ENCODE data around the gene FNBP1.

The FNBP1 gene

DNA sequence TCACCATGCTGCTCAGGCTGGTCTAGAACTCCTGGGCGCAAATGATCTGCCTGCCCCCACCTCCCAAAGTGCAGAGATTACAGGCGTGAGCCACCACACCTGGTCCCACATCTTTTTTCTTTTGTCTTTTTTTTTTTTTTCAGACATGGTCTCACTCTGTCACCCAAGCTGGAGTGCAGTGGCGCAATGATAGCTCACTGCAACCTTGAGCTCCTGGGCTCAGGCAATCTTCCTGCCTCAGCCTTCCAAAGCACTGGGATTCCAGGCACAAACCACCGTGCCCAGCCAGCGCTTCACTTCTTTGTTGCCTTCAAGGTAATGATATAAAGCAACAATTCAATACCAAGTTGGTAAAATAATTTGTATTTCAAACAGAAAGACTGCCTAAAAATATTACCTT, 128.9 kb downstream of the FNBP1 start:
- no peak overlapping the region for H3K4me3 ChIP-seq (ENCODE audit: low read depth, low read length)
- TF ChIP-seq, protein P1, sequence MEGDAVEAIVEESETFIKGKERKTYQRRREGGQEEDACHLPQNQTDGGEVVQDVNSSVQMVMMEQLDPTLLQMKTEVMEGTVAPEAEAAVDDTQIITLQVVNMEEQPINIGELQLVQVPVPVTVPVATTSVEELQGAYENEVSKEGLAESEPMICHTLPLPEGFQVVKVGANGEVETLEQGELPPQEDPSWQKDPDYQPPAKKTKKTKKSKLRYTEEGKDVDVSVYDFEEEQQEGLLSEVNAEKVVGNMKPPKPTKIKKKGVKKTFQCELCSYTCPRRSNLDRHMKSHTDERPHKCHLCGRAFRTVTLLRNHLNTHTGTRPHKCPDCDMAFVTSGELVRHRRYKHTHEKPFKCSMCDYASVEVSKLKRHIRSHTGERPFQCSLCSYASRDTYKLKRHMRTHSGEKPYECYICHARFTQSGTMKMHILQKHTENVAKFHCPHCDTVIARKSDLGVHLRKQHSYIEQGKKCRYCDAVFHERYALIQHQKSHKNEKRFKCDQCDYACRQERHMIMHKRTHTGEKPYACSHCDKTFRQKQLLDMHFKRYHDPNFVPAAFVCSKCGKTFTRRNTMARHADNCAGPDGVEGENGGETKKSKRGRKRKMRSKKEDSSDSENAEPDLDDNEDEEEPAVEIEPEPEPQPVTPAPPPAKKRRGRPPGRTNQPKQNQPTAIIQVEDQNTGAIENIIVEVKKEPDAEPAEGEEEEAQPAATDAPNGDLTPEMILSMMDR (IDR thresholded peaks at IDR 0.05; ENCODE audit: low read depth, low read length, missing control alignments) = no peak
- no peak for DNase-seq (ENCODE audit: low read depth)
- in situ Hi-C loops (cut with HindIII; ENCODE audit: low sequenced_read_pairs) = no loop called here

DNA sequence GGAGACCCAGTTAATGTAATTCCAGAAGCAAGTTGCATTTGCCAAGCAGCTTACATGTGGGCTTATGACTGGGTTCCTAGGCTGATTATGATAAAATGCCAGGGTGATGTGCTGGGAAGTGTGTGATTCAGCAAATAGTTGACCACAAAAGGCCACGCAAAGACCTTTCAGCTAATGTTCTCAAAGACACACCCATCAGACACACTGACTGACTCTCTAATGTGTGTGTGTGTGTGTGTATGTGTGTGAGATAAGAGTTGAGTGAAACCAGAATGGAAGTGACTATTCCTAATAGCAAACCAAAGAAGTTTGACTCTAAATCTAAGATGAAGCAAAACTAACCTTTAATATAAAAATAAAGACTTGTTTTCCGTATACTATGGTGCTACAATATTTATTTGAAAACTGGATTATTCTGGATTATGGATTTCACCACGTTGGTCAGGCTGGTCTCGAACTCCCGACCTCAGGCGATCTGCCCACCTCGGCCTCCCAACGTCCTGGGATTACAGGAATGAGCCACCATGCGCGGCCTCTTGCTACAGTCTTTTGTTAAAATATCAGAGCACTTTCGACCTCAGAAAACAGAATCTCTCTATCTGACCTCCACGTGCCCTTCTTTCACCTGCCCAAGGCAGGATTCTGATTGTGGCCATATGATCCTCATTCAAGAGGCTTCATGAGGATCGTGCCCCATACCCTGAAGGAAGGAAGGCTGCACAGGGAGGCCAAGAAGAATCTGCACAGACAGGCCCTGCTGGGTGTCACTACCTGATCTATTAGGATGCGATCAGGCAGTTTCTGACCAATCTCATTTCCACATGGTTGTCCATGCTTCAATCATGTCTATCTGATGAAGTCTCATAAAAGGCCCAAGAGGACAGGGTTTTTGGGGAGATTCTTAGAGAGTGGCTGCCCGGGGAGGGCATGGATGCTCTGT, 132.1 kb downstream of the FNBP1 start:
- in situ Hi-C loops (cut with HindIII; ENCODE audit: low sequenced_read_pairs) = no loop called here
- H3K4me3 ChIP-seq (ENCODE audit: low read depth, low read length) = no peak overlapping the region
- DNase-seq (ENCODE audit: low read depth) = peak; percentile 98
- TF ChIP-seq, protein P1 (IDR thresholded peaks at IDR 0.05; ENCODE audit: low read depth, low read length, missing control alignments) = no peak

DNA sequence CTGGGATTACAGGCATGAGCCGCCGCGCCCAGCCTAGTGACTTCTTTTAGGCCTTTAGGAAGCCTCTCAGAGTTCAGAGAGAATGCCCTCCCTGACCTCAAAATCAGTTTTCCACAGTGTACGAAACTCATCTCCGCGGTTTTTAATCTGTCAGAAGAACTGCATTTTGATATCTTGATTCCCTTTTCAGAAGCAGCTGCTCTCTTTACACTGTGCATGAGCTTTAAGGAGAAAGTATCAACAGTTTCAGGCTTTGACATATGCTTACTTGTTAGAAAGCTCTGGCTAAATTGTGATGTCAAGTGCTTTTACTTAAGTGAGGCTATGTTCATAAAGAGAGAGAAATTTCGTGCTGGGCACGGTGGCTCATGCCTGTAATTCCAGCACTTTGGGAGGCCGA, 133.1 kb downstream of the FNBP1 start:
- in situ Hi-C loops (cut with HindIII; ENCODE audit: low sequenced_read_pairs) = no loop called here
- no peak for DNase-seq (ENCODE audit: low read depth)
- TF ChIP-seq, protein P1 (IDR thresholded peaks at IDR 0.05; ENCODE audit: low read depth, low read length, missing control alignments) = no peak
- H3K4me3 ChIP-seq (ENCODE audit: low read depth, low read length) = no peak overlapping the region

DNA sequence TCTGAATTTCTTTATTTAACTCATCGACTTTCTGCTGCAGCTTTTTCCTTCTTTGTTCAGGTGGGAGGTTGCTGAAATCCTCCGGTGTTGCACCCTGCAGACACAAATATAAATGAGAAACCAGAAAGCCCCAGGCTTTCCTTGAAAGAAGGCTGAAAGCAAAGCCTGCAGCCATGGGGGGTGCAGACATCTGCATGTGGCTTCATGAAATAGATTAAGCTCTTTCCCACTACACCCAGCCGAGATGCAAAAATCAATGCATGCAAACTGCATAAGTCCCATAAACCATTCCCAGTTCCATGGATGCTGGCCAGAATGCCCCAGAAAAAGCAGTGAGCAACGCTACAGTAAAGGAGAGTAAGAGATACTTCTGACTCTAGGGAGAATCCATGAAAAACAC, 134.1 kb downstream of the FNBP1 start:
- TF ChIP-seq, protein P1 (IDR thresholded peaks at IDR 0.05; ENCODE audit: low read depth, low read length, missing control alignments) = no peak
- H3K4me3 ChIP-seq (ENCODE audit: low read depth, low read length) = no peak overlapping the region
- in situ Hi-C loops (cut with HindIII; ENCODE audit: low sequenced_read_pairs) = no loop called here
- no peak for DNase-seq (ENCODE audit: low read depth)

DNA sequence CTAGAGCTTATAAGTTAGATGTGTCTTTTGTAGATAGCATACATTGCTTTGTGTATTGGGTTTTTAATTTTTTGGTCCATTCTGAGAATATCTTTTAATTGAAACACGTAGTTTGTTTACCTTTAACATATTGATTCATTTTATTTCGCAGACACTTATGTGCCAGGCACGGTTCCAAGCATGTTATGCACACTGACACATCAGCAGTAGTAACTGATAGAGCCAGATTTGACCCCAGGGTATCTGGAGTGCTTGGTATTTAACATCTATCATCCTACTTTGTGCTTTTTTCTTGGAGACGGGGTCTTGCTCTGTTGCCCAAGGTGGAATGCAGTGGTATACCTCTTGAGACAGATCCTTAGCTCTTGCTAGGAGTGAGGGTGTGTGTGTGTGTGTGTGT, 135.8 kb downstream of the FNBP1 start:
- TF ChIP-seq, protein P1 (IDR thresholded peaks at IDR 0.05; ENCODE audit: low read depth, low read length, missing control alignments) = no peak
- no peak for DNase-seq (ENCODE audit: low read depth)
- in situ Hi-C loops (cut with HindIII; ENCODE audit: low sequenced_read_pairs) = no loop called here
- no peak overlapping the region for H3K4me3 ChIP-seq (ENCODE audit: low read depth, low read length)

DNA sequence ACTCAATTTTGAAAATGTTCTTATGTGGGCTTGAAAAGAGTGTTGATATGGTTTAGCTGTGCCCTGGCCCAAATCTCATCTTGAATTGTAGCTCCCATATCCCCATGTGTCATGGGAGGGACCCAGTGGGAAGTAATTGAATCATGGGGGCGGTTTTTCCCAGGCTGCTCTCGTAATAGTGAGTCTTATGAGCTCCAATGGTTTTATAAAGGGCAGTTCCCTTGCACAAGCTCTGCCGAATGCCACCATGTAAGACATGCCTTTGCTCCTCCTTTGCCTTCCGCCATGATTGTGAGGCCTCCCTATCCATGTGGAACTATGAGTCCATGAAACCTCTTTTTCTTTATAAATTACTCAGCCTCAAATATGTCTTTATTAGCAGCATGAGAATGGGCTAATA, 136.7 kb downstream of the FNBP1 start:
- TF ChIP-seq, protein P1 (IDR thresholded peaks at IDR 0.05; ENCODE audit: low read depth, low read length, missing control alignments) = no peak
- DNase-seq (ENCODE audit: low read depth) = no peak
- in situ Hi-C loops (cut with HindIII; ENCODE audit: low sequenced_read_pairs) = no loop called here
- no peak overlapping the region for H3K4me3 ChIP-seq (ENCODE audit: low read depth, low read length)
